Measurements from ENCODE around the gene CISD3. TPM values are rescaled to one million over a fixed set of nuclear protein-coding genes. Genes with fewer than 3 reads are reported as not detected.

Gene CISD3
- total and polyA plus RNA-seq, 10 of the 15 experiments (the other 5 are each of a cell fraction or from before 2014, with no cell fraction given): 2.6 to 38.1 (median 8.1) TPM

DNA sequence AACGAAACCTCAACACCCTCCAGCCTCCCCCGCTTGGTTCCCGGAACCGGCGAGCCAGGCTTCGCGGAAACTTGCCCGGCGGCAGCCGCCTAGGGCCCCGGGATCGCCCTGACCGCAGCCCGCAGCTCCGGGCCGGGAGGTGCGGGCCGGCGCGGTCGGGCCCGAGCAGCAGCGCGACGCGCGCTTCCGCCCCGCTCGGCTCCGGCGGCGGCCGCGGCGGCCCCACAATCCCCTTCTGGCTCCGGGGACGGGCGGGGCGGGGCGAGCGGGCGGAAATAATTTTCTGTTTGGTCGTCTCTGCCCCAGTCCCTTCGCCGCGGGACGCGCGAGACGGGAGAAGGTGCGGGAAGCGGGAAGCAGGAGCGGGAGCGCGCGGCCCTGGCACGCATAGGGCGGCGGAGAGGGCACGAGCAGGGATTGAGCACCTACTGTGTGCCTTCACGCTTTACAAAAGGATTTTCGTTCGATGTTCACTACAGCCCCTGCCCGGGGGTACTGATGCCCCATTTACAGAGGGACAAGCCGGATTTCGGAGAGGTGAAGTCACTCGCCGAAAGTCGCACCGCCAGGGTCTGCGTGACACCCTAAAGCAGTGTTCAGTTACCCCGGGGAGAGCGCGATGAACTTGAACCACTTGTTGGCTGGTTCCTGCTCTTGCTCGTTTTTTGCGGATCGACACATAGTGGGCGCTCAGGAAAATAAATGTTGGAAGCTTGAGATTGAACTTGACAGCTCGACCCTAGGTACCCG, 27.8 kb upstream of the CISD3 start (continued):
- TF ChIP-seq E4F1 (IDR thresholded peaks at IDR 0.05; ENCODE audit: borderline replicate concordance, partially characterized antibody) (no peak), ZNF217 (IDR thresholded peaks at IDR 0.05) (no peak; the same call in 1 of the 2 replicates), SMC3 (IDR thresholded peaks at IDR 0.05; ENCODE audit: borderline replicate concordance, low read length) (no peak), IRF4 (IDR thresholded peaks at IDR 0.05; ENCODE audit: low read depth, low read length) (no peak), TARDBP (IDR thresholded peaks at IDR 0.05; ENCODE audit: borderline replicate concordance) (no peak; the same call in 1 of the 2 replicates), POU2F2 (IDR thresholded peaks at IDR 0.05; ENCODE audit: borderline replicate concordance, low read depth, low read length) (peak; percentile 60; the same call in 1 of the 3 replicates)
- TF ChIP-seq, protein P1, sequence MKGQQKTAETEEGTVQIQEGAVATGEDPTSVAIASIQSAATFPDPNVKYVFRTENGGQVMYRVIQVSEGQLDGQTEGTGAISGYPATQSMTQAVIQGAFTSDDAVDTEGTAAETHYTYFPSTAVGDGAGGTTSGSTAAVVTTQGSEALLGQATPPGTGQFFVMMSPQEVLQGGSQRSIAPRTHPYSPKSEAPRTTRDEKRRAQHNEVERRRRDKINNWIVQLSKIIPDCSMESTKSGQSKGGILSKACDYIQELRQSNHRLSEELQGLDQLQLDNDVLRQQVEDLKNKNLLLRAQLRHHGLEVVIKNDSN (IDR thresholded peaks at IDR 0.05; ENCODE audit: borderline replicate concordance, extremely low read length, insufficient read depth, low read depth, low read length): no peak

Data from GM12878 (cell line).